Nephron progenitor cell (in vitro differentiated cells): Measurements from ENCODE around the gene TRPV5.

Experiments
- DNase-seq: peaks from one replicate; pipeline ENCODE4 v3.0.0; 2021
- H3K27ac Mint-ChIP-seq: 2 replicates; pipeline ENCODE4 v1.8.0; 2021; ENCODE audit warnings: mild to moderate bottlenecking, moderate library complexity, mixed read lengths
- H3K27me3 Mint-ChIP-seq: 2 replicates; pipeline ENCODE4 v1.8.0; 2021; ENCODE audit warnings: mild to moderate bottlenecking, low read depth, mixed read lengths; ENCODE audit not compliant: poor library complexity
- H3K36me3 Mint-ChIP-seq: 2 replicates; pipeline ENCODE4 v1.8.0; 2021; ENCODE audit warnings: low read depth, mixed read lengths
- H3K4me1 Mint-ChIP-seq: 2 replicates; pipeline ENCODE4 v1.8.0; 2021; ENCODE audit warnings: mixed read lengths
- H3K4me3 Mint-ChIP-seq: 2 replicates; pipeline ENCODE4 v1.8.0; 2021; ENCODE audit warnings: mild to moderate bottlenecking, moderate library complexity, mixed read lengths
- H3K9me3 Mint-ChIP-seq: 2 replicates; pipeline ENCODE4 v1.8.0; 2021; ENCODE audit warnings: mild to moderate bottlenecking, moderate library complexity, mixed read lengths
- TF ChIP-seq, protein P1 (sequence below): fragments of 200-600 bp; sonication (generic); IDR thresholded peaks from 2 replicates; pipeline ENCODE4 v1.5.0; 2021; ENCODE audit warnings: antibody characterized with exemption

The TRPV5 gene

DNA sequence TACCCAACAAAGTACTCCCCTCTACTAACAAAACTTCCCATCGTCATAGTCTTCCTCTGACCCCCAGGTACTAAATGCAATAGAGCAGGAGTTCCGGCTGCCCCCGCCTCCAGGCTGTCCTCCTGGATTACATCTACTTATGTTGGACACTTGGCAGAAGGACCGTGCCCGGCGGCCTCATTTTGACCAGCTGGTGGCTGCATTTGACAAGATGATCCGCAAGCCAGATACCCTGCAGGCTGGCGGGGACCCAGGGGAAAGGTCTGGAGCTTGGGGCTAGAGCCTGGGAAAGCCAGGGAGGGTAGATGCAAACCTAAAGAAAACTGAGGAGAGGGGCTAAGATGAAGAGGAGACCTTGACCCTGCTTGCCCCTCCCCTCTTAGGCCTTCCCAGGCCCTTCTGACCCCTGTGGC, 63.4 kb downstream of the TRPV5 start:
- TF ChIP-seq, protein P1, sequence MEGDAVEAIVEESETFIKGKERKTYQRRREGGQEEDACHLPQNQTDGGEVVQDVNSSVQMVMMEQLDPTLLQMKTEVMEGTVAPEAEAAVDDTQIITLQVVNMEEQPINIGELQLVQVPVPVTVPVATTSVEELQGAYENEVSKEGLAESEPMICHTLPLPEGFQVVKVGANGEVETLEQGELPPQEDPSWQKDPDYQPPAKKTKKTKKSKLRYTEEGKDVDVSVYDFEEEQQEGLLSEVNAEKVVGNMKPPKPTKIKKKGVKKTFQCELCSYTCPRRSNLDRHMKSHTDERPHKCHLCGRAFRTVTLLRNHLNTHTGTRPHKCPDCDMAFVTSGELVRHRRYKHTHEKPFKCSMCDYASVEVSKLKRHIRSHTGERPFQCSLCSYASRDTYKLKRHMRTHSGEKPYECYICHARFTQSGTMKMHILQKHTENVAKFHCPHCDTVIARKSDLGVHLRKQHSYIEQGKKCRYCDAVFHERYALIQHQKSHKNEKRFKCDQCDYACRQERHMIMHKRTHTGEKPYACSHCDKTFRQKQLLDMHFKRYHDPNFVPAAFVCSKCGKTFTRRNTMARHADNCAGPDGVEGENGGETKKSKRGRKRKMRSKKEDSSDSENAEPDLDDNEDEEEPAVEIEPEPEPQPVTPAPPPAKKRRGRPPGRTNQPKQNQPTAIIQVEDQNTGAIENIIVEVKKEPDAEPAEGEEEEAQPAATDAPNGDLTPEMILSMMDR: no peak
- H3K9me3 Mint-ChIP-seq: no peaks in the 10 kb centered on the region
- H3K27me3 Mint-ChIP-seq: peaks cover 7% of the 10 kb centered on the region
- H3K27ac Mint-ChIP-seq: no peak overlapping the region
- DNase-seq: no peak
- H3K4me3 Mint-ChIP-seq: no peak overlapping the region
- H3K4me1 Mint-ChIP-seq: no peaks in the 10 kb centered on the region
- peaks cover 49% of the 10 kb centered on the region for H3K36me3 Mint-ChIP-seq

DNA sequence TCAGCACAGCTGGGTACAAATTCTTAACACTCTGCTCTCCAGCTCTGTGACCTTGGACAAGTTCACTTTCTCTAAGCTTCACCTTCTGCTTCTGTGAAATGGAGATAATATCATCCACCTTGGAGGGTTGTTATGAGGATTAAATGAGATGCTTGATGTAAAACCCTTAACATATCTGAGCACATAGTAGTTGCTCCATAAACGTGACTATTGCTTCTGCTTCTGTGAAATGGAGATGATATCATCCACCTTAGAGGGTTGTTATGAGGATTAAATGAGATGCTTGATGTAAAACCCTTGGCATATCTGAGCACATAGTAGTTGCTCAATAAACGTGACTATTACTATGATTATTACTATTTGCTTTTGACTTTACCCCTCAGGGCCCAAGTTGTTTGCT, 64.1 kb downstream of the TRPV5 start:
- Mint-ChIP-seq H3K27ac (no peak overlapping the region), H3K27me3 (peaks cover 10% of the 10 kb centered on the region), H3K4me1 (no peaks in the 10 kb centered on the region), H3K9me3 (no peaks in the 10 kb centered on the region), H3K4me3 (no peak overlapping the region), H3K36me3 (peaks cover 42% of the 10 kb centered on the region)
- no peak for DNase-seq
- TF ChIP-seq, protein P1: no peak

DNA sequence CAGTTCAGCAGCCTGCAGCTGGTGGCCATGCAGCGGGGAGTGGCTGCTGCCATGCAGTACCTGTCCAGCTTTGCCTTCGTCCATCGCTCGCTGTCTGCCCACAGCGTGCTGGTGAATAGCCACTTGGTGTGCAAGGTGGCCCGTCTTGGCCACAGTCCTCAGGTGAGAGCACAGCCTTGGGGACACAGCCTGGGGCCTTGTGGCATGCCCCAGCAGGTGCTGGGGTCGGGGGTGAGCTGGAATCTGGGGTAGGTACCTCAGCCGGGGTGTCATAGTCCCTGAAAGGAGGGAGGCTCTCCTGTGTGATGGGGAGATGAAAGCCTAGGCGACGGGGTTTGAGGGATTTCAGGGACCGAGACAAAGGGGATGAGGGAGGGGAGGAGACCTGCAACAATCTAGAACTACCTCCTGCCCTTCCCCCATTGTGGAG, 64.5 kb downstream of the TRPV5 start:
- H3K36me3 Mint-ChIP-seq: peaks cover 38% of the 10 kb centered on the region

DNA sequence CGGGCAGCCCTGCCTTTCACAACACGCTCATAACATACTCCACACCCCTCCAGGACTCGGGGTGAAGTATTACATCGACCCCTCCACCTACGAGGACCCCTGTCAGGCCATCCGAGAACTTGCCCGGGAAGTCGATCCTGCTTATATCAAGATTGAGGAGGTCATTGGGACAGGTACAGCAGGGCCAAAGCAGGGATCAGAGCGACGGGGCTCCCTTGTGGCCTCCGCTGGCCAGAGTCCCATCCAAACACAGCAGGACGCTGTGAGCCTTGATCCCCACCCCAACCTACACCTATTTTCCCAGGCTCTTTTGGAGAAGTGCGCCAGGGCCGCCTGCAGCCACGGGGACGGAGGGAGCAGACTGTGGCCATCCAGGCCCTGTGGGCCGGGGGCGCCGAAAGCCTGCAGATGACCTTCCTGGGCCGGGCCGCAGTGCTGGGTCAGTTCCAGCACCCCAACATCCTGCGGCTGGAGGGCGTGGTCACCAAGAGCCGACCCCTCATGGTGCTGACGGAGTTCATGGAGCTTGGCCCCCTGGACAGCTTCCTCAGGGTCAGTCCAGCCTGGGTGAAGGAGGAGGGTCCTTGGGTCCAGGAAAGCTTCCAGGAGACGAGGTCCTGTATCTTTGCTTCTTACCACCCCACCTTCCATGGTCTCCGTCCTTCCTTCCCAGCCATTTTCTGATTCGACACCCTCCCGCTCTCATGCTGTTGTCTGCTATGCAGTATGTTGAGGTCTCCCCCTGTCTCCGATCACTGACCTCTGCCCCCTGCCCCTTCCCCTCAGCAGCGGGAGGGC, 65.2 kb downstream of the TRPV5 start:
- Mint-ChIP-seq H3K36me3 (peaks cover 32% of the 10 kb centered on the region), H3K27me3 (peaks cover 13% of the 10 kb centered on the region), H3K9me3 (no peaks in the 10 kb centered on the region), H3K4me1 (no peaks in the 10 kb centered on the region), H3K27ac (no peak overlapping the region), H3K4me3 (no peak overlapping the region)
- no peak for DNase-seq
- TF ChIP-seq, protein P1: no peak

More for the DNA sequence above, 64.5 kb downstream of the TRPV5 start:
- Mint-ChIP-seq H3K27me3 (peaks cover 13% of the 10 kb centered on the region), H3K4me1 (no peaks in the 10 kb centered on the region), H3K27ac (no peak overlapping the region), H3K9me3 (no peaks in the 10 kb centered on the region), H3K4me3 (no peak overlapping the region)
- DNase-seq: no peak
- TF ChIP-seq, protein P1: no peak

DNA sequence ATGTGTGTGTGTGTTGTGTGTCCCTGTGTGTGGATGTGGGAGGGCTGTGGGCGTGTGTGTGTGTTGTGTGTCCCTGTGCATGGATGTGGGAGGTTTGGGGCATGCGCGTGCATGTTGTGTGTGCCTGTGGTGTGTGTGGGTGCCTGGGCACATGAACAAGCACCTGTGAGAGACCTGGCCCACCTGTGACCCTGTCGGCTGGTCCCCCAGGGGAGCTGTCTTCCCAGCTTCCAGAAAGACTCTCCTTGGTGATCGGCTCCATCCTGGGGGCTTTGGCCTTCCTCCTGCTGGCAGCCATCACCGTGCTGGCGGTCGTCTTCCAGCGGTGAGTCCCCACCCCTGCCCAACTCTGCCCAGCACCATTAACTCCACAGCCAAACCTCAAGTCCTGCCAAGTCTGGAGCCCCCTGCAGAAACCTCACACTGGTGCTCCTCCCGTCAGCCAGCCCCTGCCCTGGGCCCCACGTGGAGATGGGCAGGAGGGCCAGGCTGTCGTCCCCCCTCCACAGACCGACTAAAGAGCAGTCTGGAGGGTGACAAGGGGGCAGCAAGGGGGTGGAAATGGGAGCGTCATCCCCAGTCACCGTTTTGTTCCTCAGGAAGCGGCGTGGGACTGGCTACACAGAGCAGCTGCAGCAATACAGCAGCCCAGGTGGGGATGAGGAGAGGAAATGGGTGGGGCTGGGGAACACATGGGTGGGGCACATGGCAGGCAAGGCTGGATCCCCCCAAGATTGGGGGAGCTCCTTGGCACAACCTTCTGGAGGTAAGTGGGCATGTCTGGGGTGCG, 66.0 kb downstream of the TRPV5 start:
- H3K27ac Mint-ChIP-seq: no peak overlapping the region
- TF ChIP-seq, protein P1: no peak
- H3K36me3 Mint-ChIP-seq: peaks cover 26% of the 10 kb centered on the region
- peaks cover 2% of the 10 kb centered on the region for H3K4me1 Mint-ChIP-seq
- peaks cover 13% of the 10 kb centered on the region for H3K27me3 Mint-ChIP-seq
- DNase-seq: no peak
- H3K9me3 Mint-ChIP-seq: no peaks in the 10 kb centered on the region
- no peak overlapping the region for H3K4me3 Mint-ChIP-seq
